Measurements from ENCODE around the gene PSMD8. TPM values are rescaled to one million over a fixed set of nuclear protein-coding genes. Genes with fewer than 3 reads are reported as not detected.

The PSMD8 gene
- total and polyA plus RNA-seq, 2 of the 8 experiments (the other 6 are each of a cell fraction or from before 2014, with no cell fraction given), result 170 to 486 TPM

DNA sequence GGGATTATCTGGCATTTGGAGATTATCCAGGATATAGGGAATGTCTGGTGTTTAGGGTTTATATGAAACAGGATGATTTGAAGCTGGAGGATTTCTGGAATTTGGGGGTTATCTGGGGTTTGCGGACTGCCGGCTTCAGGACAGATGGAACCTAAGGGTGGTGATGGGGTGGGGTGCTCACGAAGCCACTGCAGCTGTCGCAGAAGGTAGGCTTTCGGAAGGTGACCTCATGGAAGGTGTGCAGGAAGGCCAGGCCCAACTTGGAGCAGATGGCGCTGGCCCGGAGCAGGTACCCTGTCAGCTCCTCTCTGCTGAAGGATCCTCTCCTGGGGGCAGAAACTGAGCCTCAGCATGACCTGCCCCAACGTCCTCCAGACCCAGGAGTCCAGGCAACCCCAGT is 38.1 kb downstream of the PSMD8 start (continued):
- TF ChIP-seq NRF1 (IDR thresholded peaks at IDR 0.05; ENCODE audit: low read depth, low read length) (no peak), CBX5 (IDR thresholded peaks at IDR 0.05; ENCODE audit: low read depth, low read length) (no peak), TAF7 (optimal IDR thresholded peaks at IDR 0.05; ENCODE audit: borderline replicate concordance, low read depth, low read length) (no peak), ASH2L (IDR thresholded peaks at IDR 0.05; ENCODE audit: low read length) (no peak)

All from H1 (cell line).